K562 (cell line): ENCODE results near the gene TENT4B. TPM values are rescaled to one million over a fixed set of nuclear protein-coding genes. Genes with fewer than 3 reads are reported as not detected.

ENCODE experiments used
- HMG20B ChIP-seq: fragments of 250-450 bp; sonication (Bioruptor Pico); IDR thresholded peaks from 2 replicates; pipeline ENCODE4 v1.5.0; 2021; ENCODE audit warnings: mild to moderate bottlenecking
- L3MBTL2 ChIP-seq: fragments of 450-650 bp; IDR thresholded peaks from 2 replicates; pipeline ENCODE4 v1.6.1; 2016; ENCODE audit warnings: mild to moderate bottlenecking, moderate library complexity
- MAZ ChIP-seq, 2 experiments: fragments of 450-650 bp in 1 of 2; sonication (generic) in 1 of 2; formaldehyde crosslinking; IDR thresholded peaks in 1 of 2; conservative IDR thresholded peaks in 1 of 2; 2 replicates each; pipeline versions ENCODE4 v1.4.0 to v1.5.0; 2020; ENCODE audit warnings: mild to moderate bottlenecking in 1 of 2, missing genetic modification reagents in 1 of 2
- MCM2 ChIP-seq: fragments of 450-650 bp; IDR thresholded peaks from 2 replicates; pipeline ENCODE4 v1.6.1; 2017; ENCODE audit warnings: low read depth, mild to moderate bottlenecking
- NR2F6 ChIP-seq: fragments of 450-650 bp; formaldehyde crosslinking; IDR thresholded peaks from 2 replicates; pipeline ENCODE4 v1.4.0; 2020; ENCODE audit warnings: mild to moderate bottlenecking
- RBM22 ChIP-seq: fragments of 200-400 bp; formaldehyde crosslinking; IDR thresholded peaks from 2 replicates; pipeline ENCODE4 v1.6.1; 2018; ENCODE audit warnings: low read length, low read depth; ENCODE audit not compliant: poor library complexity, severe bottlenecking
- TOE1 ChIP-seq, 2 experiments: fragments of 450-650 bp in 1 of 2; sonication (generic) in 1 of 2; formaldehyde crosslinking in 1 of 2; IDR thresholded peaks; 2 replicates each; pipeline versions ENCODE4 v1.7.1 to v1.8.0; 2016 to 2022; ENCODE audit warnings: borderline replicate concordance in 2 of 2, mild to moderate bottlenecking in 2 of 2, antibody characterized with exemption in 1 of 2, inconsistent platforms in 1 of 2, low read depth in 1 of 2, missing genetic modification reagents in 1 of 2, moderate library complexity in 1 of 2
- XRCC5 ChIP-seq: fragments of 200-400 bp; formaldehyde crosslinking; IDR thresholded peaks from 2 replicates; pipeline ENCODE4 v1.6.1; 2017; ENCODE audit warnings: low read depth, mild to moderate bottlenecking, low read length
- ZFX ChIP-seq: sonication (generic); formaldehyde crosslinking; IDR thresholded peaks from 2 replicates; pipeline ENCODE4 v1.8.0; 2022; ENCODE audit warnings: mild to moderate bottlenecking, missing genetic modification reagents, moderate library complexity
- ZNF224 ChIP-seq: sonication (generic); formaldehyde crosslinking; IDR thresholded peaks from 2 replicates; pipeline ENCODE4 v1.8.0; 2022; ENCODE audit warnings: mild to moderate bottlenecking, missing genetic modification reagents
- ZNF384 ChIP-seq: IDR thresholded peaks from 2 replicates; pipeline ENCODE4 v1.6.1; 2012; ENCODE audit warnings: low read depth, low read length, improper control_type of control experiment
- ZNF436 ChIP-seq: fragments of 250-450, 450-650 bp; sonication (Bioruptor Pico); formaldehyde crosslinking; IDR thresholded peaks from 2 replicates; pipeline ENCODE4 v1.7.0; 2020; ENCODE audit warnings: mild to moderate bottlenecking
- polyA plus RNA-seq, 8 experiments: library from polyadenylated mRNA; depleted of rRNA in 4 of 8; stranded (reverse) in 5 of 8; unstranded in 3 of 8; fragments of >200 nt; fragmentation: Nextera tagmentation in 2 of 8; fragmentation: Illumina TruSeq in 1 of 8; extraction: Ambion mirVana in 2 of 8; extraction: Trizol in 1 of 8; gene quantifications; 2 replicates each; pipeline versions ENCODE4 v1.2.1 to v1.2.3, GENCODE V29; 2011 to 2014; ENCODE audit warnings: inconsistent platforms in 1 of 8, missing spikeins in 1 of 8
- total RNA-seq, 7 experiments: library from RNA; depleted of rRNA in 6 of 7; stranded (reverse); fragments of >200 nt in 6 of 7; fragmentation: Illumina TruSeq in 2 of 7; extraction: Trizol in 2 of 7; gene quantifications; 2 replicates each; pipeline versions ENCODE4 v1.2.1 to v1.2.3, GENCODE V29; 2011 to 2021; ENCODE audit warnings: low replicate concordance in 1 of 7
- TF ChIP-seq, protein P1 (sequence below): sonication (generic); formaldehyde crosslinking; IDR thresholded peaks from 2 replicates; pipeline ENCODE4 v1.8.0; 2022; ENCODE audit warnings: mild to moderate bottlenecking, missing genetic modification reagents, borderline replicate concordance
- TF ChIP-seq, protein P2 (sequence below), 2 experiments: fragments of 200-800 bp in 1 of 2; sonication (Bioruptor generic) in 1 of 2; sonication (generic) in 1 of 2; formaldehyde crosslinking in 1 of 2; IDR thresholded peaks in 1 of 2; conservative IDR thresholded peaks in 1 of 2; 2 replicates each; pipeline versions ENCODE4 v1.5.0 to v1.6.1; 2016 to 2020; ENCODE audit warnings: missing compliant biosample characterization in 1 of 2, missing genetic modification characterization in 1 of 2, missing genetic modification reagents in 1 of 2
- TF ChIP-seq, protein P3 (sequence below), 2 experiments: fragments of 150-350 bp in 1 of 2; IDR thresholded peaks; 2 replicates each; pipeline ENCODE4 v1.6.1; 2012 to 2016; ENCODE audit warnings: low read depth in 2 of 2, low read length in 2 of 2, mild to moderate bottlenecking in 1 of 2, moderate library complexity in 1 of 2
- TF ChIP-seq, protein P4 (sequence below): fragments of 450-650 bp; IDR thresholded peaks from 2 replicates; pipeline ENCODE4 v1.6.1; 2016
- TF ChIP-seq, protein P5 (sequence below): fragments of 200-800 bp; sonication (Bioruptor generic); IDR thresholded peaks from 2 replicates; pipeline ENCODE4 v1.6.1; 2017; ENCODE audit warnings: missing genetic modification characterization, missing compliant biosample characterization

TENT4B gene
- total and polyA plus RNA-seq, 9 of the 15 experiments (the other 6 are each of a cell fraction or from before 2014, with no cell fraction given): 5.2 to 8.4 (median 7.0) TPM

DNA sequence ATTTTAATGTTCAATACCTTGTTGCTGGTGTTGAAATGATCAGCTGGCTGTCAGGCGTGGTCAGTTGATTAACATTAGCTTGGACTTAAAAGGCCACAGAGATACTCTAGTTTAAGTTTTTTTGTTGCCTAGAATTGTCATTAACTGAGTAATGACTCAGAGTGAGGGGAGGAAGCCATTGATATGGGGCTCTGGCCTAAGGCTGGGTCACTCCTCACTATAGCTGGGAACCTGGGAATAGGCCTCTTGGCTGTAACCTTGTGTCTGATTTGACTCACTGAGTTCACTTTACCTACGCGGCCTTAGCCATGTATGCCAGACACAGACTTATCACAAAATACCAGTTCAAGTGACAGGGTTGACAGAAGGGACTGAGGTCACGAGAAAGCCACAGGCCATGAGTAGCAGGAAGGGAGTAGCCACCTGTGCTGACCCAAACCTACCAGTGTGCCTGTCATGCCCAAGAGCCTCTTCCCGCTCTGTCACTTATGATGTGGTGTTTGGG lies 75.3 kb downstream of the TENT4B start (continued):
- TF ChIP-seq, protein P1, sequence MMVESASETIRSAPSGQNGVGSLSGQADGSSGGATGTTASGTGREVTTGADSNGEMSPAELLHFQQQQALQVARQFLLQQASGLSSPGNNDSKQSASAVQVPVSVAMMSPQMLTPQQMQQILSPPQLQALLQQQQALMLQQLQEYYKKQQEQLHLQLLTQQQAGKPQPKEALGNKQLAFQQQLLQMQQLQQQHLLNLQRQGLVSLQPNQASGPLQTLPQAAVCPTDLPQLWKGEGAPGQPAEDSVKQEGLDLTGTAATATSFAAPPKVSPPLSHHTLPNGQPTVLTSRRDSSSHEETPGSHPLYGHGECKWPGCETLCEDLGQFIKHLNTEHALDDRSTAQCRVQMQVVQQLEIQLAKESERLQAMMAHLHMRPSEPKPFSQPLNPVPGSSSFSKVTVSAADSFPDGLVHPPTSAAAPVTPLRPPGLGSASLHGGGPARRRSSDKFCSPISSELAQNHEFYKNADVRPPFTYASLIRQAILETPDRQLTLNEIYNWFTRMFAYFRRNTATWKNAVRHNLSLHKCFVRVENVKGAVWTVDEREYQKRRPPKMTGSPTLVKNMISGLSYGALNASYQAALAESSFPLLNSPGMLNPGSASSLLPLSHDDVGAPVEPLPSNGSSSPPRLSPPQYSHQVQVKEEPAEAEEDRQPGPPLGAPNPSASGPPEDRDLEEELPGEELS: no peak
- TF ChIP-seq RBM22: no peak
- no peak for TF ChIP-seq ZNF384
- TF ChIP-seq ZNF436 (CRISPR knock-in tag): no peak
- TF ChIP-seq, protein P2, sequence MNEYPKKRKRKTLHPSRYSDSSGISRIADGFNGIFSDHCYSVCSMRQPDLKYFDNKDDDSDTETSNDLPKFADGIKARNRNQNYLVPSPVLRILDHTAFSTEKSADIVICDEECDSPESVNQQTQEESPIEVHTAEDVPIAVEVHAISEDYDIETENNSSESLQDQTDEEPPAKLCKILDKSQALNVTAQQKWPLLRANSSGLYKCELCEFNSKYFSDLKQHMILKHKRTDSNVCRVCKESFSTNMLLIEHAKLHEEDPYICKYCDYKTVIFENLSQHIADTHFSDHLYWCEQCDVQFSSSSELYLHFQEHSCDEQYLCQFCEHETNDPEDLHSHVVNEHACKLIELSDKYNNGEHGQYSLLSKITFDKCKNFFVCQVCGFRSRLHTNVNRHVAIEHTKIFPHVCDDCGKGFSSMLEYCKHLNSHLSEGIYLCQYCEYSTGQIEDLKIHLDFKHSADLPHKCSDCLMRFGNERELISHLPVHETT (CRISPR knock-in tag; conservative IDR thresholded peaks at IDR 0.05 in 1 of 2, IDR thresholded peaks at IDR 0.05 in 1 of 2): no peak
- TF ChIP-seq TOE1 (IDR thresholded peaks at IDR 0.05; ENCODE audit: borderline replicate concordance): no peak
- no peak for TF ChIP-seq TOE1 (CRISPR knock-in tag; IDR thresholded peaks at IDR 0.05; ENCODE audit: borderline replicate concordance, low read depth)
- TF ChIP-seq, protein P3, sequence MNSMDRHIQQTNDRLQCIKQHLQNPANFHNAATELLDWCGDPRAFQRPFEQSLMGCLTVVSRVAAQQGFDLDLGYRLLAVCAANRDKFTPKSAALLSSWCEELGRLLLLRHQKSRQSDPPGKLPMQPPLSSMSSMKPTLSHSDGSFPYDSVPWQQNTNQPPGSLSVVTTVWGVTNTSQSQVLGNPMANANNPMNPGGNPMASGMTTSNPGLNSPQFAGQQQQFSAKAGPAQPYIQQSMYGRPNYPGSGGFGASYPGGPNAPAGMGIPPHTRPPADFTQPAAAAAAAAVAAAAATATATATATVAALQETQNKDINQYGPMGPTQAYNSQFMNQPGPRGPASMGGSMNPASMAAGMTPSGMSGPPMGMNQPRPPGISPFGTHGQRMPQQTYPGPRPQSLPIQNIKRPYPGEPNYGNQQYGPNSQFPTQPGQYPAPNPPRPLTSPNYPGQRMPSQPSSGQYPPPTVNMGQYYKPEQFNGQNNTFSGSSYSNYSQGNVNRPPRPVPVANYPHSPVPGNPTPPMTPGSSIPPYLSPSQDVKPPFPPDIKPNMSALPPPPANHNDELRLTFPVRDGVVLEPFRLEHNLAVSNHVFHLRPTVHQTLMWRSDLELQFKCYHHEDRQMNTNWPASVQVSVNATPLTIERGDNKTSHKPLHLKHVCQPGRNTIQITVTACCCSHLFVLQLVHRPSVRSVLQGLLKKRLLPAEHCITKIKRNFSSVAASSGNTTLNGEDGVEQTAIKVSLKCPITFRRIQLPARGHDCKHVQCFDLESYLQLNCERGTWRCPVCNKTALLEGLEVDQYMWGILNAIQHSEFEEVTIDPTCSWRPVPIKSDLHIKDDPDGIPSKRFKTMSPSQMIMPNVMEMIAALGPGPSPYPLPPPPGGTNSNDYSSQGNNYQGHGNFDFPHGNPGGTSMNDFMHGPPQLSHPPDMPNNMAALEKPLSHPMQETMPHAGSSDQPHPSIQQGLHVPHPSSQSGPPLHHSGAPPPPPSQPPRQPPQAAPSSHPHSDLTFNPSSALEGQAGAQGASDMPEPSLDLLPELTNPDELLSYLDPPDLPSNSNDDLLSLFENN (IDR thresholded peaks at IDR 0.05; ENCODE audit: low read depth in 2 of 2, low read length in 2 of 2): peak in 1 of 2 experiments; percentile 7; a peak in 1 of 4 replicates
- no peak for TF ChIP-seq L3MBTL2
- TF ChIP-seq NR2F6 (CRISPR knock-in tag): no peak
- TF ChIP-seq MAZ (CRISPR knock-in tag; conservative IDR thresholded peaks at IDR 0.05 in 1 of 2, IDR thresholded peaks at IDR 0.05 in 1 of 2): no peak
- TF ChIP-seq MCM2: no peak
- TF ChIP-seq HMG20B (CRISPR knock-in tag): no peak
- TF ChIP-seq ZNF224 (CRISPR knock-in tag): no peak
- no peak for TF ChIP-seq XRCC5
- TF ChIP-seq, protein P4, sequence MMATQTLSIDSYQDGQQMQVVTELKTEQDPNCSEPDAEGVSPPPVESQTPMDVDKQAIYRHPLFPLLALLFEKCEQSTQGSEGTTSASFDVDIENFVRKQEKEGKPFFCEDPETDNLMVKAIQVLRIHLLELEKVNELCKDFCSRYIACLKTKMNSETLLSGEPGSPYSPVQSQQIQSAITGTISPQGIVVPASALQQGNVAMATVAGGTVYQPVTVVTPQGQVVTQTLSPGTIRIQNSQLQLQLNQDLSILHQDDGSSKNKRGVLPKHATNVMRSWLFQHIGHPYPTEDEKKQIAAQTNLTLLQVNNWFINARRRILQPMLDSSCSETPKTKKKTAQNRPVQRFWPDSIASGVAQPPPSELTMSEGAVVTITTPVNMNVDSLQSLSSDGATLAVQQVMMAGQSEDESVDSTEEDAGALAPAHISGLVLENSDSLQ: peak; percentile 32; the same call in 1 of the 2 replicates
- 0 out of 2 replicates have a peak, but pooled peaks have one; percentile 35 for TF ChIP-seq ZFX (CRISPR knock-in tag)
- TF ChIP-seq, protein P5, sequence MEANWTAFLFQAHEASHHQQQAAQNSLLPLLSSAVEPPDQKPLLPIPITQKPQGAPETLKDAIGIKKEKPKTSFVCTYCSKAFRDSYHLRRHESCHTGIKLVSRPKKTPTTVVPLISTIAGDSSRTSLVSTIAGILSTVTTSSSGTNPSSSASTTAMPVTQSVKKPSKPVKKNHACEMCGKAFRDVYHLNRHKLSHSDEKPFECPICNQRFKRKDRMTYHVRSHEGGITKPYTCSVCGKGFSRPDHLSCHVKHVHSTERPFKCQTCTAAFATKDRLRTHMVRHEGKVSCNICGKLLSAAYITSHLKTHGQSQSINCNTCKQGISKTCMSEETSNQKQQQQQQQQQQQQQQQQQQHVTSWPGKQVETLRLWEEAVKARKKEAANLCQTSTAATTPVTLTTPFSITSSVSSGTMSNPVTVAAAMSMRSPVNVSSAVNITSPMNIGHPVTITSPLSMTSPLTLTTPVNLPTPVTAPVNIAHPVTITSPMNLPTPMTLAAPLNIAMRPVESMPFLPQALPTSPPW (CRISPR knock-in tag): peak; percentile 23; the same call in 1 of the 2 replicates
